Measurements from ENCODE around the gene SKP2. TPM values are rescaled to one million over a fixed set of nuclear protein-coding genes. Genes with fewer than 3 reads are reported as not detected.

SKP2 gene
- 22.5 and 24.0 TPM in 2 replicates for total RNA-seq

DNA sequence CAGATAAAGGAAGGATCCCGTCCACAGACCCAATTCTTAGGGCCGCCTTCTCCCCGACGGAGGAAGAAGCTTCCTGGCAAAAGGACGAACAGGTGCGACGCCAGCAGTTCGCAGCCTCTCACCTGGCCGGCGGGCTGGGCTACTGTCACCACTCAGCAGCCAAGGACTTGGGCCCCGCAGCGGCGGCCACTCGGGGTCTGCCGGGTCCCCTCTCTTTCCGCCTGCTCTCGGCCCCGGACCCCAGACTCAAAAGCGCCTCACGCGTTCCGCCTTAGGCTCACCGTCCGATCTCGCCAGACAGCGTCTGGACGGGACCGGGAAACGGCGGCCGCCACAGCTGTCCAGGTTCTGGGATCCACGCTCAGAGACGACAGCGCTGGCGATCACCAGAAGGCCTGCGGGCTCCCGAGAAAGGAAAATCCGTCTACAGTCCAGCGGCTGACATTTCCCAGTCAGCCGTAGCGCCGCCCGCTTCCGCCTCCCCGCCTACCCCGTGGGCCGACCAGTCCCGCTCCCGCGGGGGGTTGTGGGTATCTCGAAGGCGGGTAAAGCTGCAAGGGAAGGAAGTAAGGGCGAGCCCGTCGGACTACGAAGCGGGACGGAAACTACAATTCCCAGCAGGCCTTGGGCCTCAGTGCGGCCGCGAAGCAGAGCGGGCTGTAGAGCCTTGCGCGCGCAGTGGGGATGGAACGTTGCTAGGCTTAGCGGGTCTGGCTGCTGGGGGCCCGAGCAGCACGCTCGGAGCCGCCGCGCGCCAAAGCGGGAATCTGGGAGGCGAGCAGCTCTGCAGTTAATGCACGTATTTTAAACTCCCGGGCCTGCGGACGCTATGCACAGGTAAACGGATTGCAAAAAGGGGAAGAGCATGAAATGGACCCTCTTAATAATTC lies at the start of gene SKP2, which contains the start of gene LMBRD2:
Gene SKP2 (plus strand): TSS at position 678 of the 890 bp plus-strand sequence. CDS start 152 bp downstream, at position 830.
Gene LMBRD2 (minus strand): TSS at position 454 of the 890 bp plus-strand sequence. CDS start 8,538 bp downstream, outside the sequence.

Other genes starting within 250 kb of the SKP2 start
- gene CAPSL, start 213.5 kb upstream of the SKP2 start, total RNA-seq = not detected in 2 replicates
- gene UGT3A1, start 160.7 kb upstream of the SKP2 start, total RNA-seq = not detected in 2 replicates
- gene UGT3A2, start 85.2 kb upstream of the SKP2 start, total RNA-seq = not detected in 2 replicates
- 5.1 and 7.0 TPM in 2 replicates for gene LMBRD2, start 224 bp upstream of the SKP2 start, total RNA-seq
- gene NADK2, start 89.8 kb downstream of the SKP2 start, total RNA-seq = 6.5 and 11.1 TPM in 2 replicates
- gene RANBP3L, start 149.8 kb downstream of the SKP2 start, total RNA-seq = 0.13 TPM in 1 of 2 replicates, not detected in the other